HG03354 (cell line): ENCODE data around the gene DSCAM.

ENCODE experiments used
- ATAC-seq: cut with Tn5 transposase; IDR thresholded peaks from one replicate; pipeline ENCODE4 v1.9.1; 2021; ENCODE audit warnings: mild to moderate bottlenecking; ENCODE audit not compliant: unreplicated experiment, poor library complexity, severe bottlenecking

DSCAM gene

GRCh38 chr21:40723317-40723716 is 123.6 kb downstream of the DSCAM start:
- no peak for ATAC-seq

GRCh38 chr21:40719615-40720014 is 127.3 kb downstream of the DSCAM start:
- no peak for ATAC-seq

DNA sequence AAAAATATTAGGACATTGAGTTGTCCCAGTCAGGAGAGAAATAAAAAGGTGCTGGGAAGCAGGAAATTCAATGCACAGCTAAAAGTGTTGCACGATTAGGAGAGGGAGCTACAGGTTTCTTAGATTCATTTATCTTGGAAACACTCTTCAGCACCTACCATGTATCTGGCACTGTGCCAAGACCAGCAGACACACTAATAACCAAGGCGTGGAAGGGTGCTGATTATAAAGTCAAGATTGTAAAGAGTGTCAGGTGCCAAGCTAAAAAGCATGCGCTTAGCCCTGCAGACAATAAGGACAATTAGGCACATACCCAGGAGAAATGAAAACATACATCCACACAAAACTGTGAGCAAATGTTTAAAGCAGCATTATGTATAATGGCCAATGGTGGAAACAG is 129.9 kb downstream of the DSCAM start:
- no peak for ATAC-seq

- ATAC-seq, result no peak
These were observed 132.4 kb downstream of the DSCAM start for GRCh38 chr21:40714536-40714935.

DNA sequence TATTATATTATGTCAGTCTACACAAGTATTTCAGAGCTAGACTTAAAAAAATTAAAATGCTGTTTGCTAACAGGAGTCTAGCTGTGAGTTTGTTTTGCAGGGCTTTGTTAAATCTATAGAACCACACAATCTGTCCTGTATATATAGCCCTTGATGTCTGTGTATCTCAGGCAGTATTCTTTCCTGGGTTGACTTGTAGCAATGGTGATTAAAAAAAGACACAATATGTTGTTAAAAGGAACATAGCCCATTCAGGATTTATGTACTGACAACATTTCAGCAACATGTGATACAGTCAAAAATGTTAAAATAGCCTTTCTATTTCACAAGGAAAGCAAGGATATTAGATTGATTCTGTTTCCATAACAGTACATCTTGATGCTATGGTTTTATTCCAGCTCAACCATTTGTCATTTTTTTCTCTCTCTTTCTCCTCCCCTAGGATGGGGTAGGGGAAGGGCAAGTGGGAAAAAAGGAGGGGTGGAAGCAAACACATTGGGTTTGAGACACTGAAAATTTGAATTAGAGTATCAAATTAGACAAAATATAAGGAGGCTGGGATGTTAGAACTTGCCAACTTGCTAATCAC is 139.2 kb downstream of the DSCAM start:
- ATAC-seq, result no peak

DNA sequence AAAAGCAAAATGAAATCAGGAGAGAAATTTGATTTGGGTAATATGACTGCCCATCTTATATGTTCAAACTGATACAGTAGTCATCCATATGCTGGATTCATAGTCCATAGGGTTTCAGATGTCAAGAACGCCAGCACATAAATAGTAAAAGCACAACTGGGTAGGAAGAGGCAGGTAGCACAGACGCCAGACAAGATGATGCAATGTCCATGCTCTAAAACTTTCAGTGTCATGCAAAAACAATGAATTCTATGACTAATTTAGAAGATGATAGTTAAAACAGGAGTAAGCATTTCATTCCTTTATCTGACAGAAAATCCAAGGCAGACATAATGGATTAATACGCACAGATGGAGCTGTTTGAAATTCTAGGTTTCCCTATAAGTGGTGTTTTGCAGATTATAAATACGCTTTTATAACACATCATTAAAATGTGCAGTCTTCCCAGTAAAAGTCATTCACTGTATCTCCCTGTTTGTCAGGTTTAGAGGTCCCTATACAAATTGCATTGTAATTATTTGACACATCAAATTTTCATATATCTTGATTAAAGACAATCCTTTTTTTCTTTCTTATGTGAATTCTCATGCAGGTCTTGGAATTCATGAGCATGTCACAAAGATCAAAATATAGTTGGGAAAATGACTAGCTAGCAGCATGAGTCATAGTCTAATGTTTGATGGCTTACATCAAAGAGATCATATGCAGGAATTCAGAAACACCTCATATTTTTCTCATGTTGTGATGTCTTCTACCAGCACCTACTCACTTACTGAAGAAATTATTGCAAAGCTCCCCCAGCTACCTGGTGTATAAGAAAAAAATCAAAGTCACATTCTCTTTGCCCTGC is 139.9 kb downstream of the DSCAM start:
- ATAC-seq, result no peak

DNA sequence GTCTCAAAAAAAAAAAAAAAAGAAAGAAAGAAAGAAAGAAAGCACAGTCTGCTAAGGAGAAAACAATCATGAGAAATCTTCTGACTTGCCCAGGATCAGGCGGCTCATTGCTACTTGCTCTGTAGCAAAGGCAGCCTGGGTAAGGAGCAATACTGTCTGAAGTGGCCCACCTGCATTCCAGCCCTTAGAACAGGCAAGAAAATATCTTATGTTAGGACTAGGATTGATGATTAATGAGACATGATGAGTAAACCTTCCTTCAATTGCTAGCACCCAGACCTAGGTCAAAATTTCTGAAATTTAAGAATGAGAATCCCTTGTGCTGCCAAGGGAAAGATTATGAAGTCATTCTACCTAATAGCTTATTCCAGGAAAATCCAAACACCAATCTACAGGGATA is 140.8 kb downstream of the DSCAM start:
- no peak for ATAC-seq

GRCh38 chr21:40704141-40704540 is 142.8 kb downstream of the DSCAM start:
- ATAC-seq, result no peak

- no peak for ATAC-seq
These were observed 147.6 kb downstream of the DSCAM start for GRCh38 chr21:40699366-40699765.

- ATAC-seq, result no peak
These were observed 150.7 kb downstream of the DSCAM start for GRCh38 chr21:40696246-40696645.

DNA sequence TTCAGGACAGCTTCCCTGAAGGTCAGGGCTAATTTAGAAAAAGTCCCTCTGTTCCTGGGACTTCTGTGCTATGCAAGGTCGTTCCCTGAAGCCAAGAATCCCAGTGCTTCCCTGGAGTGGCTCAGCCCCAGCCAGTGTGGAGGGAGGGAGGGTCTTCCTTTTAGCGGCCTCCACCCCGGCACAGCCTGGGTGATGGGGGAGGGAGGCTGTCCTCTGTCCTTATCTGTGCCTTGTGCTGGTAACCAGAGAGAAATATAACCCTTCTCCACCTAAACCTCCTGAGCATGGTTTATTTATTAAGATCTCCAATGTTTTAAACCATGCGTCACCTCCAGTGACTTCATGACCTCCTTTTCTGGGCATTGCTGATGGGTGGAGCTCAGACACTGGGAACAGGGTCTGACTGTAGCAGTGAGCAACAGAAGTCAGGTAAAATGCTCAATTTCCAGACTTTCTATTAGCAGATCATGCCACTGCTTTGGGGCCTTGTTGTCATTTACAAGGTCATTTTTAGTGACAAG is 157.1 kb downstream of the DSCAM start:
- no peak for ATAC-seq

- ATAC-seq, result no peak
These were observed 157.7 kb downstream of the DSCAM start for GRCh38 chr21:40689217-40689616.

DNA sequence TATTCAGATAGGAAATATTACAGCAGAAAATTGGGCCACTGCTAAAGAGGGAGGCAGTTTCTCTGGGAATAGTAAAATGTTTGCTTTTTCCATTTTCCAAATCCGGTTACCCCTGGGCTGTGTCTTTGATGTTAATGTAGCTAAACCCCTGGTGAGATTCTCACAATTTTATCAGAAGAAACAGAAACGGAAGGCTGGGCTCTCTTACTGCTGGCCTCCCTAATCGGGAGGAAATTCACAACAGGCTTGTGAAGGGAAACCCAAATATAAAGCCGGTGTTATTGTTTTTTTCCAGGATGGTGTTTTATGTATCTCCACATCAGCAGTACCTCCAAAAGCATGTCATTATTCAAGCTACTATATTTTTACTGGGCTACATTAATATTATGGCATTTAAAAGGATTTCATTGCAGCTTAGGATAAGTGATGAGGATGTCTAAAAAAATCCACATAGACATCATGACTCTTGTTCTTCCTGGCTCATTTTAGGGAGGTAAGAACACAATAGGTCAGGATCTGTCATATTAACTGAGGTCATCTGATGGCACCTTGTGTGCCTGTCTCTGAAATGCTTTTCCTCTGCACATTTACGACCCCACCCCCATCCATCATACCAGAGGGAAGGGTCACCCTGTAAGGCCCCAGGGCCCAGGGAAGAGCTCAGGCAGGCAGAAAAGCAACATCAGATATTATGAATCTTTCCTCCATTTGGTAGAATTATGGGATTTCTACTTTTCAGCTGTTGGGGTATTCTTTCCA is 158.7 kb downstream of the DSCAM start:
- no peak for ATAC-seq

- ATAC-seq, result no peak
These were observed 159.3 kb downstream of the DSCAM start for GRCh38 chr21:40687625-40688024.

GRCh38 chr21:40686526-40686925 is 160.4 kb downstream of the DSCAM start:
- ATAC-seq, result no peak

- no peak for ATAC-seq
These were observed 161.8 kb downstream of the DSCAM start for GRCh38 chr21:40685141-40685540.

- no peak for ATAC-seq
These were observed 162.2 kb downstream of the DSCAM start for GRCh38 chr21:40684726-40685125.

DNA sequence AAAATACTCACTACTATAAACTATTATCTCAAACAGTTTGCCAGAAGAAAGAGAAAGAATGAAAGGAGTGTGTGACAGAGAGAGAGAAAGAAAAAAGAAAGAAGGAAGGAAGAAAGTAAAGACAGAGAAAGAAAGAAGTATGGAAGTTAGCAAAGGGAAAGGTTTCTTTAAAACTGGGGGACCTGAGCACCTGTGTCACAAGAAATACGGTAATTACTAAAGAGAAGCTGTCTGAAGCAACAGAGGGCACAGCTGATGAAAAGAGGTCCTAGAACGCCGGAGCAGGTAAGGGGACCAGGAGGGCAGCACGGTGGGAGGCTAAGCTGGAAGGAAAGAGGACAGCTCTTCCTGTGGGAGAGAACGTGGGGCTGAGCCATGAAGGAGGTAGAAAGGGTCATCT is 163.6 kb downstream of the DSCAM start:
- ATAC-seq, result no peak

GRCh38 chr21:40681164-40681859 is 165.6 kb downstream of the DSCAM start:
- ATAC-seq, result no peak

DNA sequence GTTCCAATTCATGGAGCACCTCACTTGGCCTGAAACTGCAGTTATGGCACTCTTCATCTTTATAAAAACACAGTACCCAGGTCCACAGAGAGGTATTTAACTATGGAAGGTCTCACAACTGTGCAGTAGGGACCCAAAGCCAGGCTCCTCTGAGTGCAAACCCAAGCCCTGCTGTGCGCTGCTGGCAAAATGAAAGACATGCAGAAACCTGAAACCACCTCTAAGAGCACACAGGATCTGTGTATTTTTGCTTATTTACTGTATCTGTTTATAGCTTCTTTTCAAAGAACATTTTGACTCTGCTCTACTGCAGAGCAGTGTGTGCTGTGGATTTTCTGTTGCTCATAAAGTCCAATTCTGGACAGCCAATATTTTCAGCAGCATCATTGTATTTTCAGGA is 166.6 kb downstream of the DSCAM start:
- no peak for ATAC-seq
